Esophagus (tissue), 2 donors: ENCODE measurements around the gene RAB5IF. TPM values are rescaled to one million over a fixed set of nuclear protein-coding genes. Genes with fewer than 3 reads are reported as not detected.
"Not testable (repeated sequence)": the region's sequence is repeated elsewhere in the genome, so short reads cannot be mapped to it uniquely, and the experiment has no call there.

ENCODE experiments used
- H3K27ac ChIP-seq, 2 donors: one replicate each; pipeline ENCODE4 v1.5.1; 2013; ENCODE audit warnings: low read depth in 2 of 2, mild to moderate bottlenecking in 2 of 2, inconsistent platforms in 1 of 2, low read length in 1 of 2, moderate library complexity in 1 of 2
- H3K27me3 ChIP-seq, 2 donors: one replicate each; pipeline ENCODE4 v1.6.1; 2013; ENCODE audit warnings: low read length in 2 of 2, control low read depth in 1 of 2, mild to moderate bottlenecking in 1 of 2; ENCODE audit not compliant: insufficient read depth in 2 of 2, control insufficient read depth in 1 of 2
- H3K36me3 ChIP-seq, 2 donors: one replicate each; pipeline ENCODE4 v1.6.1; 2013; ENCODE audit warnings: low read length in 1 of 2; ENCODE audit not compliant: control insufficient read depth in 2 of 2, insufficient read depth in 2 of 2
- H3K4me1 ChIP-seq, 2 donors: one replicate each; pipeline ENCODE4 v1.6.1; 2013; ENCODE audit warnings: low read length in 1 of 2; ENCODE audit not compliant: control insufficient read depth in 2 of 2, insufficient read depth in 2 of 2
- H3K4me3 ChIP-seq, 2 donors: one replicate each; pipeline ENCODE4 v1.5.1; 2013; ENCODE audit warnings: low read length in 2 of 2, mild to moderate bottlenecking in 2 of 2, low read depth in 1 of 2, moderate library complexity in 1 of 2
- H3K9me3 ChIP-seq, 2 donors: one replicate each; pipeline ENCODE4 v1.6.1; 2013; ENCODE audit warnings: mild to moderate bottlenecking in 2 of 2, low read depth in 1 of 2, low read length in 1 of 2, moderate library complexity in 1 of 2; ENCODE audit not compliant: control insufficient read depth in 2 of 2, insufficient read depth in 1 of 2
- WGBS, 2 donors: extraction: QIAGEN DNeasy Blood & Tissue Kit; methylation state at CpG; one replicate each; pipeline ENCODE4 v1.1.7; 2013; 5-methylcytosine and 5-hydroxymethylcytosine counted together
- polyA plus RNA-seq, 2 donors: library from polyadenylated mRNA; stranded (reverse); fragments of 200-250 nt; gene quantifications; one replicate each; pipeline ENCODE4 v1.2.3, GENCODE V29; 2013
- donor health status: healthy with polysubstance abuse.
- donor health status: Bipolar disorder and iron deficiency.

Gene RAB5IF
- polyA plus RNA-seq, 2 donors = 262 to 270 TPM

GRCh38 chr20:36606158-36607066 is 833 bp downstream of the RAB5IF start:
- H3K4me3 ChIP-seq = peak overlapping the region; percentile 87 to 97
- WGBS, 2 donors = 2% methylated on average over 31 of the region's 31 CpGs
- no peaks in the 10 kb centered on the region for H3K27me3 ChIP-seq
- H3K4me1 ChIP-seq = peaks cover 0 to 9% of the 10 kb centered on the region in 2 donors
- peak overlapping the region; percentile 97 for H3K27ac ChIP-seq
- H3K36me3 ChIP-seq = peaks cover 0 to 15% of the 10 kb centered on the region in 2 donors
- H3K9me3 ChIP-seq = no peaks in the 10 kb centered on the region

DNA sequence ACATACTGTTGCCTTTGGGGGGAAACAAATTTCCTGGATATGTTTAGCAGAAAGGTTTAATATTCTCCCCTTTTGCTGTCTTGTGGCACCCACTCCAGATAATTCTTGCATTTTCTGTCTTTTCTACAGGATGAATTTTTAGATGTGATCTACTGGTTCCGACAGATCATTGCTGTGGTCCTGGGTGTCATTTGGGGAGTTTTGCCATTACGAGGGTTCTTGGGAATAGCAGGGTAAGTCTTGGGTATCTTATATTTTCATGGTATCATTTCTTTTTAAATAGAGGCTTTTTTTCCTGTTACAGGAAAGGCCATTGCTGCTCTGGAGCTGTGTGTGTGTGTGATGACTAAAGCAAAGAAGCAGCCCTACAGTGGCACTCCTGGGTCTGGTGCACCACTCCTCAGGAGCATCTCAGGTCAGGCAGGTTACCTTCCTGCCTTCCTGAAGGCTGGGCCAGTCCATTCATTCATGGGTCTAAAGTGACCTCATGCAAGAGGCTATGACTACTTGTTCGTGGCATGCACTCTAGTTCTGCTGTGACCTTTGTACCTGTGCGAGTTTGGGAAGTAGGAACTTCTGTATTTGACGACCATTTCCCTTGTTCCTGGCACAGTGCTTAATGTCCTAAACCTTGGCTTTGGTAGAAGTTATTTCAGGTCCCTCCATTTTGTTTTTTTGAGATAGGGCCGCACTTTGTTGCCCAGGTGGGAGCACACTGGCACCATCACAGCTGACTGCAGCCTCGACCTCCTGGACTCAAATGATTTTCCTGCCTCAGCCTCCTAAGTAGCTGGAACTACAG is 2.2 kb downstream of the RAB5IF start:
- Histone ChIP-seq H3K27ac (peak overlapping the region; percentile 87 to 97), H3K4me3 (peak overlapping the region; percentile 25 to 87), H3K9me3 (no peaks in the 10 kb centered on the region), H3K27me3 (no peaks in the 10 kb centered on the region), H3K4me1 (peaks cover 0 to 9% of the 10 kb centered on the region in 2 donors), H3K36me3 (peaks cover 4 to 19% of the 10 kb centered on the region in 2 donors)
- WGBS, 2 donors = 75 to 77% methylated on average over 7 of the region's 7 CpGs

GRCh38 chr20:36608388-36608728 is 2.8 kb downstream of the RAB5IF start:
- H3K27me3 ChIP-seq, H3K9me3 ChIP-seq, H3K4me3 ChIP-seq, H3K4me1 ChIP-seq: not testable (repeated sequence)
- Histone ChIP-seq H3K27ac (peak overlapping the region; percentile 87 to 97), H3K36me3 (peaks cover 8 to 19% of the 10 kb centered on the region in 2 donors)
- WGBS, 2 donors = 59 to 69% methylated on average over 6 of the region's 6 CpGs

DNA sequence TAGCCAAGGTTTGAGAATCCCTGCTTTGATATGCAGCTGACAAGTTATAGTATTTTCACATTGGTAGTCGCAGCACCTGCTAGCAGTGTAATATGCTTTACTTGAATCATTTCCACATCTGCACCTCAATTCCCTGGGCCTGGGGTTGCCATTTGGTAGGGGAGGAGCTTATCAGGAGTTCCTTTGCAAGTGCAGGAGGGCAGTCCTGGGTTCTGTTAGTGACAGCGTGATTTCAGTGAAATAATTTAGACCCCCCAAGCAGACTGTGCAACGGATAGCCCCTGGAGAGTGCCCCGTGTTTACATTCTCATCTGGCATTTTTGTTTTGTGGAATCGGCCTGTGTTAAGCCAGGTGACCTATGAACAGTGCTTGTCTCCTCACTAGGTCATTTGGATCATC is 6.0 kb downstream of the RAB5IF start:
- 80 to 84% methylated on average over 5 of the region's 5 CpGs for WGBS, 2 donors
- Histone ChIP-seq H3K27me3 (no peaks in the 10 kb centered on the region), H3K27ac (no peak overlapping the region), H3K36me3 (peaks cover 19 to 39% of the 10 kb centered on the region in 2 donors), H3K4me1 (peaks cover 3 to 12% of the 10 kb centered on the region in 2 donors), H3K4me3 (no peak overlapping the region), H3K9me3 (no peaks in the 10 kb centered on the region)

DNA sequence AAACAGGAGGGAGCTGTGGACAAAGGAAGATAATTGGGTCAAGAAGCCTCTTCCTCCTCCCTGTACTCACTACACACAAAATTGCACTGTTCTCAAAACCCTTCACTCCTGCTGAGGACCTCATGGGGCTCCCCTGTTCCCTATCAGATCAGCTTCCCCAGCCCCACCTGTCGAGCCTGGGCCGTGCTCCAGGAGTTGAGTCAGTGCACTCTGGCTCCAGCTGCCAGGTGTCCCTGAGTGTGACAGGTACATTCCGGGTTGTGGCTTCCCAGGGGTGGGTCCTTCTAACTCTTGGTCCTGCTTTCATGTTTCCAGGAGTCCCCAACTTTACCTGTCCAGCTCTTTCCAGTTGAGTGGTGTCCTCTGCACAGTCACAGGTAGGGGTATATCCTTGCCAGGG is 8.4 kb downstream of the RAB5IF start:
- WGBS, 2 donors = 38 to 47% methylated on average over 3 of the region's 3 CpGs
- Histone ChIP-seq H3K27ac (peak overlapping the region in 1 of 2 donors; percentile 33), H3K36me3 (peaks cover 19 to 32% of the 10 kb centered on the region in 2 donors)

DNA sequence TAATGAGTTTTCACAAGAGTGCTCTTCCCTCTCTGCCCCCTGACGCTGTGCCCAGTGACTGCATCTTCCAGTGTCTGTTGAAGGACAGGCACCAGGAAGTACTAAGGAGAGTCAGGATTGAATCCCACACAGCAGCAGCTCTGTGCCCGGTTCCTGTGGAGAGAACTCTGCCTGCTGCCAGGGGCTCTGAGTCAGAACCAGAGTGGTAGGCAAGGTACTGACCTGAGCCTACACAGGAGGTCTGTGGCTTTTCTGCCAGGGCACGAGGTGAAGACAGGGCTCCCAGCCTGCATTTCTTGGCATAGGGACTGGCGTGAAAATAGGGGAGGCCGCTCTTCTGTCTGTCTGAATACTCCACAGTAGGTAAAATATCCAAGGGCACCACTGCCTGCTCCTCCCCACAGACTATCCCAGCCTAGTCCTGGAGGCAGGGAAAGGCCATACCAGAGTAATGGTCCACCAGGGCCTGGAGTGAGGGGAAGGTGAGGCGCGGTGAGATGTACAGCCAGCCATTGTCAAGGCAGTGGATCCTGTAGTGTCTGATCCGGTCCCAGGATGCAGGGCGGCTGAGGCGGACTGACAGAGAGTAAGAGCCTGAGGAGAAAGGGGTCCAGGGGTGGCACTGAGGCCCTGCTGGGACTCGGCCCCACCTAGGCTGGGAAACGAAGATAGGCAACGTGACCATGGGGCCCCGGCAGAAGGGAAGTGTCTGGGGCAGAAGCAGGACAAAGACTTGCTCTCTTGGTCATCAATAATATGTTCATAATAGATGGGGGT is 9.4 kb downstream of the RAB5IF start:
- H3K27ac ChIP-seq = no peak overlapping the region
- H3K36me3 ChIP-seq = peaks cover 19 to 26% of the 10 kb centered on the region in 2 donors
- H3K4me1 ChIP-seq = peaks cover 3 to 8% of the 10 kb centered on the region in 2 donors
- no peak overlapping the region for H3K4me3 ChIP-seq
- WGBS, 2 donors = 86% methylated on average over 14 of the region's 14 CpGs
- no peaks in the 10 kb centered on the region for H3K27me3 ChIP-seq
- H3K9me3 ChIP-seq = no peaks in the 10 kb centered on the region

More for the DNA sequence above, 8.4 kb downstream of the RAB5IF start:
- Histone ChIP-seq H3K9me3 (no peaks in the 10 kb centered on the region), H3K27me3 (no peaks in the 10 kb centered on the region), H3K4me3 (no peak overlapping the region), H3K4me1 (peaks cover 3 to 8% of the 10 kb centered on the region in 2 donors)

- Histone ChIP-seq H3K27me3 (no peaks in the 10 kb centered on the region), H3K4me3 (no peak overlapping the region), H3K27ac (no peak overlapping the region), H3K36me3 (no peaks in the 10 kb centered on the region), H3K9me3 (no peaks in the 10 kb centered on the region), H3K4me1 (peaks cover 0 to 2% of the 10 kb centered on the region in 2 donors)
- WGBS, 2 donors = 94 to 95% methylated on average over 5 of the region's 5 CpGs
Measured at GRCh38 chr20:36620917-36621316, 15.3 kb downstream of the RAB5IF start.

DNA sequence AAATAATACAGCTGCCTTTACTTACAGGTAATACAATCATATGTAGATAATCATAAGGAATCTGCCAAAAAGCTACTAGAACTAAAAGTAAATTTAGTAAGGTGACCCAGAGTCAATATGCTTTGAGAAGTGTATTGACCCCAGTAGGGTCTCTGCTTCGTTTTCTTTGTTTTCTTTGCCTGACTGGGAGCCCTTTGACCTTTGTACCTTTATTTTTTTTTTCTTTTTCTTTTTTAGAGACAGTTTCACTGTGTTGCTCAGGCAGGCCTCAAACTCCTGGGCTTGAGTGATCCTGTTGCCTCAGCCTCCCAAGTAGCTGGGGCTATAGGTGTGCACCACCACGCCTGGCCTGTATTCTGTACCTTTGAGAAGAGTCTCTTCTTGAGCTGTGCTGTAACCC is 17.9 kb downstream of the RAB5IF start:
- no peaks in the 10 kb centered on the region for H3K9me3 ChIP-seq
- peaks cover 0 to 2% of the 10 kb centered on the region in 2 donors for H3K4me1 ChIP-seq
- WGBS, 2 donors = 85 to 90% methylated on average over 2 of the region's 2 CpGs
- H3K4me3 ChIP-seq = no peak overlapping the region
- no peaks in the 10 kb centered on the region for H3K36me3 ChIP-seq
- H3K27ac ChIP-seq = no peak overlapping the region
- no peaks in the 10 kb centered on the region for H3K27me3 ChIP-seq
